ENCODE data around the gene PHF21A. TPM values are rescaled to one million over a fixed set of nuclear protein-coding genes. Genes with fewer than 3 reads are reported as not detected.

PHF21A gene
- total RNA-seq, 1 donor from 2014 or later, result 69.7 TPM

DNA sequence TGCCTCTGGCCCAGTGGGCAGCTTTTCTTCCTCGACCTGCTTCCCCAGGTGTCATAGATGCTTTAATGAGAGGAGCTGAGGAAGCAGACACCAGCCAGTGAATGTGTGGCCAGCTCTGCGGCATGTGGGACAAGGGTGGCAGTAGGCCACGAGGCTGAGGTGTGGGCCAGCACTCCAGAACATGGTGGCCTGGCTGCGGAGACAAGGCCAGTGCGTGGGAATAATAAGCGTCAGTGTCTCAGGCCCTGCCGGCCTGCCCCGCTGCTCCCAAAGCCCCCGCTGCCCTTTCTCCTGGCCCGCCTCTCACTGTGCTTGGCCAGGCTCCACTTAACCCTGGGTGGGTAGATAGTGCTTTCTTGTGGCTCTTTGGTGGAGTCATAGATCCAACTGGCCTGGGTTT lies 233.7 kb downstream of the PHF21A start:
- intact Hi-C loops (cut with DNase I), result no loop called here
- Histone ChIP-seq H3K27me3 (no peaks in the 10 kb centered on the region), H3K4me3 (no peak overlapping the region), H3K36me3 (no peaks in the 10 kb centered on the region), H3K4me1 (peaks cover 0 to 6% of the 10 kb centered on the region in 2 donors), H3K9me3 (no peaks in the 10 kb centered on the region), H3K27ac (no peak overlapping the region)
- no peak for DNase-seq (ENCODE audit: low spot score in 2 of 2)
- TF ChIP-seq, protein P1, sequence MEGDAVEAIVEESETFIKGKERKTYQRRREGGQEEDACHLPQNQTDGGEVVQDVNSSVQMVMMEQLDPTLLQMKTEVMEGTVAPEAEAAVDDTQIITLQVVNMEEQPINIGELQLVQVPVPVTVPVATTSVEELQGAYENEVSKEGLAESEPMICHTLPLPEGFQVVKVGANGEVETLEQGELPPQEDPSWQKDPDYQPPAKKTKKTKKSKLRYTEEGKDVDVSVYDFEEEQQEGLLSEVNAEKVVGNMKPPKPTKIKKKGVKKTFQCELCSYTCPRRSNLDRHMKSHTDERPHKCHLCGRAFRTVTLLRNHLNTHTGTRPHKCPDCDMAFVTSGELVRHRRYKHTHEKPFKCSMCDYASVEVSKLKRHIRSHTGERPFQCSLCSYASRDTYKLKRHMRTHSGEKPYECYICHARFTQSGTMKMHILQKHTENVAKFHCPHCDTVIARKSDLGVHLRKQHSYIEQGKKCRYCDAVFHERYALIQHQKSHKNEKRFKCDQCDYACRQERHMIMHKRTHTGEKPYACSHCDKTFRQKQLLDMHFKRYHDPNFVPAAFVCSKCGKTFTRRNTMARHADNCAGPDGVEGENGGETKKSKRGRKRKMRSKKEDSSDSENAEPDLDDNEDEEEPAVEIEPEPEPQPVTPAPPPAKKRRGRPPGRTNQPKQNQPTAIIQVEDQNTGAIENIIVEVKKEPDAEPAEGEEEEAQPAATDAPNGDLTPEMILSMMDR (IDR thresholded peaks at IDR 0.05), result no peak

DNA sequence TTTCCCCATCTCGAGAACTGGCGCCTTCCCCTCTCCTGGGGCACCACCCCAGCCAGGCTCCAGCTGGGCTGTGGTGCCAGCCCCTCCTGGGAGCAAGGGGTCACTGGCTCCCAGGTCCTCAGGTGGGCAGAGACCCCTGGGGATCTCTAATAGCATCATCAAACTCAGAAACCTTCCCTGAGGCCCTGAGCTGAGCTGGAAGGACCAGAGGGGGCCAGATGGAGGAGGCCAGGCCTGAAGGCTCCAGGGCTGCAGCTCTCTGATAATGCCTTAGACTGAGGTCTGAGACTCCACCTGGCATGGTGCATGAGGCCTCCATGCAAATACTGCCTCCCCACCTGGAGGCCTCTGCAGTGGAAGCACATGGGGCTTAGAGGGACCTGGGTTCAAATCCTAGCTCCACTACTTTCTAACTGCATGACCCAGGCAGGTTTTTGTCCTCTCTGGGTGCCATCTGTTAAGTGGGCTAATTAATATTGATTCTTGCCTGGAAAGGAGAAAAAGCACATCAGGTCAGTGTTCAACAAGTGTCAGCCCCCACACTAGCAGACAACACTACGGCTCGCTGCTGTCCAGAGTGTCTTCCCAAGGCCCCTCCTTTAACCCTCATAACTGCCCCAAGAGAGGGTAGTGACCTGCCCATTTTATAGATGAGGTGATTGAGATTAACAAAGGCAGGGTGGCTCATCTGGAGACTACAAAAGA lies 234.3 kb downstream of the PHF21A start:
- Histone ChIP-seq H3K27me3 (no peaks in the 10 kb centered on the region), H3K36me3 (peaks cover 3 to 6% of the 10 kb centered on the region in 2 donors), H3K4me1 (peaks cover 0 to 6% of the 10 kb centered on the region in 2 donors), H3K27ac (no peak overlapping the region), H3K9me3 (no peaks in the 10 kb centered on the region), H3K4me3 (no peak overlapping the region)
- intact Hi-C loops (cut with DNase I), result no loop called here
- TF ChIP-seq, protein P1 (IDR thresholded peaks at IDR 0.05), result no peak
- no peak for DNase-seq (ENCODE audit: low spot score in 2 of 2)

DNA sequence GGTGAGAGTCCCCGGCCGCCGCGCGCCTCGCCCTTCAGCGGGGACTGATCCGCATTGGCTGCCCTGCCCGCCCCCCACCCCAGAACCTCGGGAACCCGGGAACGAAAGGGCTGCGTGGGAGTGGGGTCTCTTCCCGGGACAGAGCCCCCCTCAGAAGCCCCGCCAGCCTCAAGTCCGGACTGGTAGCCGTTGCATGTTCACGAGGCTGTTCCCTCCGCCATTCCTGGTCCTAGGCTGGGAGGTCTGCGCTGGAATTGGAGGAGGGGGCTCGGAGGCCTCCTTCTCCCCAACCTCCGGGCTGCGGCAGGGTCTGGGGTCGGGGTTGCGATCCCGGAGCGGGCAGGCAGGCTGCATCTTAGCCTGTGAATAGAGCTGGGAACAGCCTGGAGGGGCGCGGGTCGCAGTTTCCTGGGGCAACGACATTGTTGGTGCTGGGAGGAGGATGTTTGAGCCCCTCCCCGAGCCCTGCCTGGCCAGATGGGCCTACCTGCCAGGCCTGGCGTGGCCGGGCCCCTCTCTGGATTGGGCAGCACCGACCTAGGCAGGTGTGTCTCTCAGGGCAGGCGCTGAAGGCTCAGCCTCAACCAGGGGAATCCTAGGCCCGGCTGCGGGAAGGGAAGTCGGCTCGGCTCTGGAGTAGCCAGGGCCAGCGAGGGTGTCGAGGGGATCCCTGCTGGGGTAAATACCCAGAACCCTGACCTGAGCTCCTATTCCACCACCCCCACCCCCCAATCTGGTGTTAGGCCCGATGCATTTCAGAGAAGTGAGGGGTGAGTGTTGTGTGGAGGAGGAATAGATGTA lies 235.1 kb downstream of the PHF21A start:
- no peak overlapping the region for H3K27ac ChIP-seq

DNA sequence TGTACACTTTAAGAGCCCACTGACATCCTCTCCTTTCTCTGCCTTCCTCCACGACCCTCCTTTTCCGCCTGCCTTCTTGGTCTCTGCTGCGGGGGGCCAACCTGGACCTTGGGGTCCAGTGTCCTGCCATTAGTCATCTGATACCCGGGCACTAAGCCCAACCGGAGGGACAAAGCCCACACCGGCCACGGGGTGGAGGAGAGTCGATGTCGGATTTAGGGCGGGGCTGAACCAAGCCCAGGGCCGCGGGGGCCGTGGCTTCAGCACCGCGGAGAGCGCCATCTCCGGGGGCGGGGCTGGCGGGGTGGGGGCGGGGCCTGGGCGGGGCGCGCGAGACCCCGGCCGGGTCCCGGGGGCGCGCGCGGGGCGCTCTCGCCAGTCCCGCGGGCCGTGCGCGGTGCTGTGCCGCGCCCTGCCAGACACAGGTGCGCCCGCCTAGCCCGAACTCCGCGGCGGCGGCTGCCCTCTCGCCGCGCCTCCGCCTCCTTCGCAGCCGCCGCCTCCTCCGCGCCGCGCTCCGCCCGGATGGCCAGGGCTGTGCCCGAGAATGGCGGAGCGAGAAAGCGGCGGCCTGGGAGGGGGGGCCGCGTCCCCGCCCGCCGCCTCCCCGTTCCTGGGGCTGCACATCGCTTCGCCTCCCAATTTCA lies 235.9 kb downstream of the PHF21A start, which contains the start of gene MAPK8IP1:
Gene MAPK8IP1, plus strand, starts transcription at position 378 of the 647 bp plus-strand sequence. Its CDS starts 170 bp downstream, at position 548.
- TF ChIP-seq, protein P1 (IDR thresholded peaks at IDR 0.05), result no peak
- Histone ChIP-seq H3K27ac (no peak within 1 kb of the TSS), H3K9me3 (no peaks in the 10 kb centered on the region), H3K36me3 (peaks cover 19 to 21% of the 10 kb centered on the region in 2 donors), H3K4me3 (peak within 1 kb of the TSS; percentile 57 to 72), H3K4me1 (peaks cover 0 to 6% of the 10 kb centered on the region in 2 donors), H3K27me3 (no peaks in the 10 kb centered on the region)
- intact Hi-C loops (cut with DNase I), result no loop called here
- no peak for DNase-seq (ENCODE audit: low spot score in 2 of 2)

More for the DNA sequence above, 235.1 kb downstream of the PHF21A start:
- Histone ChIP-seq H3K9me3 (no peaks in the 10 kb centered on the region), H3K4me1 (peaks cover 0 to 6% of the 10 kb centered on the region in 2 donors), H3K36me3 (peaks cover 12 to 14% of the 10 kb centered on the region in 2 donors), H3K27me3 (no peaks in the 10 kb centered on the region), H3K4me3 (peak overlapping the region; percentile 57 to 72)
- TF ChIP-seq, protein P1 (IDR thresholded peaks at IDR 0.05), result no peak
- DNase-seq (ENCODE audit: low spot score in 2 of 2), result no peak
- intact Hi-C loops (cut with DNase I), result no loop called here

DNA sequence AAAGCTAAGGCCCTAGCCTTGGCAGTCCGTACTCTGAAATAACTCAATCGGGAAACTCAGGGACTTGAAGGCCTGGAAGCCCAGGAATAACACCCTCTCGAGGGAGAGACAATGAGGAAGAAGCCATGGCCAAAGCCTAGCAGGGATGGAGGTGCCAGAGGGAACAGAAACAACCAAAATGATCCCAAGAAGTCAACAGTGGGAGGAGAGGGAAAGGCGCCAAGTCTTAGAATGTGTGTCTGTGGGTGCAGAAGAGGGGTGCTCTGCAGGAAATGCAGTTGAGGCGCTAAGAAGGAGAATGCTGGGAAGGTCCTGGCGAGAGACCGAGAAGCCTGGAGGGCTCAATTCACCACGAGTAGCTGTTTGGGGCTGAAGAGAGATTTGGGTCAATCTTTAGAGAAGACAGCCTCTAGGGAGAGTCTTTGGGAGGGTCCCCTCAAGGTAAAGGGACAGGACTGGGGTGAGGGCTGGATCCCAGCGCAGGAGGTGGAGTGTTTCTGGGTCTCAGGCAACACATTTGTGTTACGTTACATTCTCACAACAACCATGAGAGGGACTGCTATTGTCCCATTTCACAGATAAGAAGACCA lies 236.6 kb downstream of the PHF21A start:
- Histone ChIP-seq H3K27ac (no peak overlapping the region), H3K9me3 (no peaks in the 10 kb centered on the region), H3K36me3 (peaks cover 25 to 28% of the 10 kb centered on the region in 2 donors), H3K4me3 (peak overlapping the region; percentile 57 to 72), H3K27me3 (no peaks in the 10 kb centered on the region), H3K4me1 (peaks cover 0 to 6% of the 10 kb centered on the region in 2 donors)
- TF ChIP-seq, protein P1 (IDR thresholded peaks at IDR 0.05), result no peak
- no peak for DNase-seq (ENCODE audit: low spot score in 2 of 2)
- intact Hi-C loops (cut with DNase I), result no loop called here

All from ascending aorta (tissue), 2 donors.